Esophagus squamous epithelium (tissue), 5 donors: ENCODE data around the gene PRPF40B. TPM values are rescaled to one million over a fixed set of nuclear protein-coding genes. Genes with fewer than 3 reads are reported as not detected.
A peak's percentile ranks its signal among the peaks of the same experiment; 100 is the strongest.

Experiments used
- DNase-seq: peaks from one replicate; lab custom pipeline; 2025; lab: John Stamatoyannopoulos, UW
- H3K27ac ChIP-seq, 4 donors: fragments of 200-600 bp; sonication (generic); one replicate each; pipeline ENCODE4 v1.5.1; 2016 to 2019; ENCODE audit warnings: mild to moderate bottlenecking in 1 of 4
- H3K27me3 ChIP-seq, 4 donors: fragments of 200-600 bp; sonication (generic); 1 replicate in 3 of 4; 2 replicates in 1 of 4; pipeline versions ENCODE4 v1.5.1 to v1.6.0; 2017 to 2021; ENCODE audit warnings: antibody characterized with exemption in 1 of 4
- H3K36me3 ChIP-seq, 3 donors: fragments of 200-600 bp; sonication (generic); one replicate each; pipeline ENCODE4 v1.5.1; 2016 to 2019
- H3K4me1 ChIP-seq, 3 donors: fragments of 200-600 bp; sonication (generic); one replicate each; pipeline ENCODE4 v1.5.1; 2017 to 2019
- H3K4me3 ChIP-seq, 4 donors: fragments of 200-600 bp; sonication (generic); 1 replicate in 3 of 4; 2 replicates in 1 of 4; pipeline ENCODE4 v1.5.1; 2016 to 2019; ENCODE audit warnings: mild to moderate bottlenecking in 2 of 4, moderate library complexity in 1 of 4
- H3K9me3 ChIP-seq, 3 donors: fragments of 200-600 bp; sonication (generic); one replicate each; pipeline ENCODE4 v1.5.1; 2016 to 2019
- CTCF ChIP-seq, 6 experiments: fragments of 450-650 bp in 4 of 6; fragments of 200-600 bp in 2 of 6; sonication (generic) in 2 of 6; IDR thresholded peaks; one replicate each; pipeline ENCODE4 v1.5.1; 2016 to 2019; ENCODE audit warnings: antibody characterized with exemption in 6 of 6, mild to moderate bottlenecking in 4 of 6, moderate library complexity in 4 of 6
- POLR2A ChIP-seq, 4 donors: fragments of 450-650 bp; IDR thresholded peaks; one replicate each; pipeline ENCODE4 v1.6.1; 2017; ENCODE audit warnings: antibody characterized with exemption in 4 of 4, mild to moderate bottlenecking in 4 of 4, moderate library complexity in 3 of 4
- WGBS, 2 donors: methylation state at CpG; one replicate each; pipeline ENCODE4 v1.1.5; 2018; 5-methylcytosine and 5-hydroxymethylcytosine counted together
- intact Hi-C: fragments of 100-400 bp; cut with DNase I; formaldehyde crosslinking; loops from one replicate; pipeline ENCODE4 v1.15.0; 2022
- total RNA-seq, 4 donors: library from RNA; depleted of rRNA; stranded (reverse); fragments of >200 nt; gene quantifications; one replicate each; pipeline ENCODE4 v1.1.0, GENCODE V29; 2016
- donor health status: DM: yes; HTN: yes; CAD: no.

The PRPF40B gene
- total RNA-seq, 4 donors from 2014 or later: 5.2 to 14.5 (median 10.2) TPM

- Histone ChIP-seq H3K27ac (peak overlapping the region; percentile 70 to 95 (median 91)), H3K27me3 (no peaks in the 10 kb centered on the region), H3K4me3 (peak overlapping the region in 1 of 4 donors; percentile 22), H3K9me3 (no peaks in the 10 kb centered on the region), H3K36me3 (no peaks in the 10 kb centered on the region), H3K4me1 (peaks cover 43 to 67% (median 54%) of the 10 kb centered on the region in 3 donors)
- 42 to 68% methylated on average over 4 to 5 of the region's 5 CpGs for WGBS, 2 donors
- TF ChIP-seq POLR2A (IDR thresholded peaks at IDR 0.05) (no peak), CTCF (IDR thresholded peaks at IDR 0.05) (no peak)
- no peak for DNase-seq
- intact Hi-C loops: no loop called here
Observed at GRCh38 chr12:49672301-49673217, 49.2 kb downstream of the PRPF40B start.

GRCh38 chr12:49673446-49674317 lies 50.3 kb downstream of the PRPF40B start:
- H3K27me3 ChIP-seq: no peaks in the 10 kb centered on the region
- H3K4me3 ChIP-seq: peak overlapping the region in 1 of 4 donors; percentile 1
- H3K4me1 ChIP-seq: peaks cover 43 to 67% (median 54%) of the 10 kb centered on the region in 3 donors
- no peaks in the 10 kb centered on the region for H3K9me3 ChIP-seq
- 15 to 25% methylated on average over 8 to 12 of the region's 13 CpGs for WGBS, 2 donors
- H3K27ac ChIP-seq: peak overlapping the region; percentile 70 to 95 (median 91)
- peak in 4 of 6 experiments; percentile 22 to 48 (median 47) for TF ChIP-seq CTCF (IDR thresholded peaks at IDR 0.05)
- TF ChIP-seq POLR2A (IDR thresholded peaks at IDR 0.05): peak in 2 of 4 donors; percentile 39 to 72
- no peaks in the 10 kb centered on the region for H3K36me3 ChIP-seq
- DNase-seq: peak; percentile 26
- intact Hi-C loops: no loop called here

- Histone ChIP-seq H3K4me3 (peak overlapping the region in 1 of 4 donors; percentile 1), H3K36me3 (no peaks in the 10 kb centered on the region), H3K4me1 (peaks cover 43 to 65% (median 54%) of the 10 kb centered on the region in 3 donors), H3K27ac (peak overlapping the region; percentile 70 to 95 (median 91)), H3K27me3 (no peaks in the 10 kb centered on the region), H3K9me3 (no peaks in the 10 kb centered on the region)
- intact Hi-C loops: no loop called here
- DNase-seq: no peak
- 57 to 71% methylated on average over 4 of the region's 4 CpGs for WGBS, 2 donors
- TF ChIP-seq POLR2A (IDR thresholded peaks at IDR 0.05) (no peak), CTCF (IDR thresholded peaks at IDR 0.05) (no peak)
Observed at GRCh38 chr12:49674318-49674981, 51.1 kb downstream of the PRPF40B start.

GRCh38 chr12:49675137-49675536 lies 51.8 kb downstream of the PRPF40B start:
- no peak overlapping the region for H3K4me3 ChIP-seq
- no peak for TF ChIP-seq POLR2A (IDR thresholded peaks at IDR 0.05)
- TF ChIP-seq CTCF (IDR thresholded peaks at IDR 0.05): no peak
- peak overlapping the region in 3 of 4 donors; percentile 89 to 95 (median 93) for H3K27ac ChIP-seq
- intact Hi-C loops: no loop called here
- no peaks in the 10 kb centered on the region for H3K27me3 ChIP-seq
- no peak for DNase-seq
- H3K36me3 ChIP-seq: no peaks in the 10 kb centered on the region
- WGBS, 2 donors: 81 to 90% methylated on average over 7 of the region's 7 CpGs
- H3K4me1 ChIP-seq: peaks cover 43 to 60% (median 52%) of the 10 kb centered on the region in 3 donors
- H3K9me3 ChIP-seq: no peaks in the 10 kb centered on the region
